AG04450 (cell line): ENCODE data around the gene GIPC1. TPM values are rescaled to one million over a fixed set of nuclear protein-coding genes. Genes with fewer than 3 reads are reported as not detected.
A peak's percentile ranks its signal among the peaks of the same experiment; 100 is the strongest.

ENCODE experiments used
- CTCF ChIA-PET: fragments of 300-600, 350-600 bp; formaldehyde crosslinking; extraction: SDS; loops from one replicate; lab custom pipeline; 2022; ENCODE audit warnings: antibody characterized with exemption, inconsistent platforms; lab: Charles Lee
- POLR2A ChIA-PET: fragments of 350-600 bp; formaldehyde crosslinking; extraction: SDS; loops from one replicate; lab custom pipeline; 2021; ENCODE audit warnings: antibody characterized with exemption, inconsistent platforms; lab: Yijun Ruan, JAX
- DNase-seq: peaks from one replicate; pipeline ENCODE4 v3.0.0-alpha.2; 2011; ENCODE audit warnings: low read depth, low spot score
- H3K27ac ChIP-seq: one replicate; pipeline ENCODE4 v1.5.1; 2012; ENCODE audit warnings: low read depth, low read length, control low read depth
- H3K27me3 ChIP-seq: one replicate; pipeline ENCODE4 v1.6.0; 2012; ENCODE audit warnings: low read length; ENCODE audit not compliant: control insufficient read depth, insufficient read depth
- H3K4me3 ChIP-seq: 2 replicates; pipeline ENCODE4 v1.5.1; 2011; ENCODE audit warnings: mild to moderate bottlenecking, low read depth, low read length, control low read depth
- H3K9me3 ChIP-seq: 2 replicates; pipeline ENCODE4 v1.5.1; 2012; ENCODE audit warnings: low read length; ENCODE audit not compliant: control insufficient read depth, insufficient read depth
- polyA plus RNA-seq: library from polyadenylated mRNA; depleted of rRNA; stranded (reverse); fragments of >200 nt; gene quantifications from 2 replicates; pipeline ENCODE4 v1.2.3, GENCODE V29; 2011
- TF ChIP-seq, protein P1 (sequence below): IDR thresholded peaks from 2 replicates; pipeline ENCODE4 v1.5.1; 2011; ENCODE audit warnings: low read depth, low read length, control low read depth, inconsistent platforms

The GIPC1 gene
- polyA plus RNA-seq, 1 experiment, result 47.4 TPM

- no peak for DNase-seq
- Histone ChIP-seq H3K27me3 (no peaks in the 10 kb centered on the region), H3K4me3 (no peak overlapping the region), H3K27ac (no peak overlapping the region), H3K9me3 (no peaks in the 10 kb centered on the region; the same call in 1 of the 2 replicates)
- TF ChIP-seq, protein P1, sequence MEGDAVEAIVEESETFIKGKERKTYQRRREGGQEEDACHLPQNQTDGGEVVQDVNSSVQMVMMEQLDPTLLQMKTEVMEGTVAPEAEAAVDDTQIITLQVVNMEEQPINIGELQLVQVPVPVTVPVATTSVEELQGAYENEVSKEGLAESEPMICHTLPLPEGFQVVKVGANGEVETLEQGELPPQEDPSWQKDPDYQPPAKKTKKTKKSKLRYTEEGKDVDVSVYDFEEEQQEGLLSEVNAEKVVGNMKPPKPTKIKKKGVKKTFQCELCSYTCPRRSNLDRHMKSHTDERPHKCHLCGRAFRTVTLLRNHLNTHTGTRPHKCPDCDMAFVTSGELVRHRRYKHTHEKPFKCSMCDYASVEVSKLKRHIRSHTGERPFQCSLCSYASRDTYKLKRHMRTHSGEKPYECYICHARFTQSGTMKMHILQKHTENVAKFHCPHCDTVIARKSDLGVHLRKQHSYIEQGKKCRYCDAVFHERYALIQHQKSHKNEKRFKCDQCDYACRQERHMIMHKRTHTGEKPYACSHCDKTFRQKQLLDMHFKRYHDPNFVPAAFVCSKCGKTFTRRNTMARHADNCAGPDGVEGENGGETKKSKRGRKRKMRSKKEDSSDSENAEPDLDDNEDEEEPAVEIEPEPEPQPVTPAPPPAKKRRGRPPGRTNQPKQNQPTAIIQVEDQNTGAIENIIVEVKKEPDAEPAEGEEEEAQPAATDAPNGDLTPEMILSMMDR, result no peak
- ChIA-PET POLR2A (interaction anchor here (1.0 kb wide), 1 partner anchor 17 kb away, joined by 4 read pairs; the partner anchor contains the start of gene GIPC1), CTCF (interaction anchor here (1.0 to 3.7 kb wide), 18 partner anchors 7 to 617 kb away, joined by 3 to 32 read pairs (median 6); partner anchors contain the start of genes ASF1B, DDX39A and GIPC1)
These were observed 16.5 kb downstream of the GIPC1 start for GRCh38 chr19:14479309-14479974.

GRCh38 chr19:14478113-14478545 lies 17.8 kb downstream of the GIPC1 start:
- Histone ChIP-seq H3K4me3 (no peak overlapping the region), H3K27ac (no peak overlapping the region), H3K27me3 (no peaks in the 10 kb centered on the region), H3K9me3 (peaks cover 2% of the 10 kb centered on the region; the same call in 1 of the 2 replicates)
- DNase-seq, result no peak
- CTCF ChIA-PET, result interaction anchor here (1.0 to 3.3 kb wide), 2 partner anchors 10 to 39 kb away, joined by 3 to 32 read pairs; no protein-coding TSS in a partner anchor
- POLR2A ChIA-PET, result no interaction called here
- TF ChIP-seq, protein P1, result no peak

DNA sequence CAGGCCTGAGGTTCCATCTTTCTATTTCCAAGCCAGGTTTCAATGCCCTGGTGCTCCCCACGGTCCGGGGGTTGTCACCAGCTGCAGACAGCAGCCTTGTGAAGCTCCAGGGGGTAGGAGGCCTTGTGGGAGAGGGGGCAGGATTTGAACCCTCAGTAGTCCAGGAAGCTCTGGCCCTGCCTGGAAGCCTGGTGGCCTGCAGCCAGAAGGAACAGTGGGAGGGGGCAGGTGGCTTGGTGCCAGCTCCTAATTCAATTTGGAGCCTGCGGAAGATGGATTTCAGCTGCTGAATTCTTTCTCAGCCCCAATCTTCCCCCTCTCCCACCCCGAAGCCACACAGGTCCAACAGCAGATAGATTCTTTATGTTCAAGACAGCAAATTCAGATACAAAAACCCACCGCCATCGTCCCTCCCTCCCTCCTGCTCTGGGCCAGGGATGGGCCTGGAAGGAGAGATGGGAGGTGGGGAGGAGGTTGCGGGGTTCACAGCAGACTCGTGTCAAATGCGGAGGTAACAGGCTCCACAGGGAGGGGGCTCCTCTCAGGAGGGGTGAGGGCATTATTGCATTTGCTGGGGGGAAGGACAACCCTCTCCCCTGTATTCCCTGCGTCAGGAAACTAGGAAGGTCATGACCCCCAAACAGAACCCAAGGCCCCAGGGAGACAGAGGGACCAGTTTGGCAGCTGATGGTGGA lies 18.4 kb downstream of the GIPC1 start:
- Histone ChIP-seq H3K9me3 (peaks cover 2% of the 10 kb centered on the region; the same call in 1 of the 2 replicates), H3K4me3 (no peak overlapping the region), H3K27ac (no peak overlapping the region), H3K27me3 (no peaks in the 10 kb centered on the region)
- TF ChIP-seq, protein P1, result no peak
- POLR2A ChIA-PET, result no interaction called here
- CTCF ChIA-PET, result no interaction called here
- no peak for DNase-seq

- Histone ChIP-seq H3K27ac (peak overlapping the region; percentile 57), H3K27me3 (no peaks in the 10 kb centered on the region), H3K9me3 (peaks cover 2% of the 10 kb centered on the region; the same call in 1 of the 2 replicates), H3K4me3 (no peak overlapping the region)
- ChIA-PET CTCF (no interaction called here), POLR2A (no interaction called here)
- TF ChIP-seq, protein P1, result no peak
- DNase-seq, result peak; percentile 41
These were observed 19.1 kb downstream of the GIPC1 start for GRCh38 chr19:14476673-14477401.
